Measurements from ENCODE around the gene NRDE2.
"Not testable (repeated sequence)": the region's sequence is repeated elsewhere in the genome, so short reads cannot be mapped to it uniquely, and the experiment has no call there.

Gene NRDE2

GRCh38 chr14:90266441-90267154 lies 65.1 kb downstream of the NRDE2 start:
- peaks cover 83% of the 10 kb centered on the region for H3K36me3 ChIP-seq (ENCODE audit: insufficient read depth, low read length)

DNA sequence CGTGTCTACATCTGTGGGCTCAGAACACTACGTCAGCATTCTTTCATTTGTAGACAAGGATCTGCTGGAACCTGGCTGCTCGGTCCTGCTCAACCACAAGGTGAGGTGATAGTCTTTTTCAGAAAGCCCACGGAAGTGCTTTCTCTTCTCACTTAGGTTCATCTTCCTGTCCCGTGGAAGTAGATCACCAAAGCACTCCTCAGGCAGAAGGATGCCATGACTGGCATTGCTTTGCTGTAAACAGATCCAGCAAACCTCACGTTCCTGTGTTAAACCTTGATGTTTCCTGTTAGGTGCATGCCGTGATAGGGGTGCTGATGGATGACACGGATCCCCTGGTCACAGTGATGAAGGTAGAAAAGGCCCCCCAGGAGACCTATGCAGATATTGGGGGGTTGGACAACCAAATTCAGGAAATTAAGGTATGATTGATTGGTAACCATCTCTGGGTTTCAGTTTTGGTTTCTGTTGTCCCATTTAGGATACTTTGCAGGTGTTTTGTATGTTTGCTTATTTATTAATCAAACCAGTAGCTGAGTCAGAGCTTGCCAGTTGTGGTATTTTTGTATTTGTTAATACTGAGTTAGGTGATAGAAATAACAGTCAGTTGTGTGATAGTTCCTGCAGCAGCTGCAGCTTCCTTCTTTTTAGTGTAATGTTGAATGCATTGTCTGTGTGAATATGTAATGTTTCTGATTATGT lies 67.8 kb downstream of the NRDE2 start:
- Histone ChIP-seq H3K9ac (ENCODE audit: low read length) (no peak overlapping the region), H3K27me3 (ENCODE audit: control insufficient read depth in 1 of 2, insufficient read depth in 2 of 2, low read length in 2 of 2) (no peaks in the 10 kb centered on the region), H3K4me3 (ENCODE audit: low read depth in 1 of 2, low read length in 2 of 2) (no peak overlapping the region), H3K4me1 (ENCODE audit: insufficient read depth, low read length) (peaks cover 1% of the 10 kb centered on the region), H3K9me3 (ENCODE audit: low read length) (no peaks in the 10 kb centered on the region), H3K27ac (ENCODE audit: low read depth, low read length) (no peak overlapping the region), H3K36me3 (ENCODE audit: insufficient read depth, low read length) (peaks cover 67% of the 10 kb centered on the region)

More at GRCh38 chr14:90266441-90267154, 65.1 kb downstream of the NRDE2 start:
- no peaks in the 10 kb centered on the region for H3K27me3 ChIP-seq (ENCODE audit: control insufficient read depth in 1 of 2, insufficient read depth in 2 of 2, low read length in 2 of 2)
- no peaks in the 10 kb centered on the region for H3K9me3 ChIP-seq (ENCODE audit: low read length)
- H3K27ac ChIP-seq (ENCODE audit: low read depth, low read length): no peak overlapping the region
- no peaks in the 10 kb centered on the region for H3K4me1 ChIP-seq (ENCODE audit: insufficient read depth, low read length)
- H3K9ac ChIP-seq (ENCODE audit: low read length): no peak overlapping the region
- no peak overlapping the region for H3K4me3 ChIP-seq (ENCODE audit: low read depth in 1 of 2, low read length in 2 of 2)

GRCh38 chr14:90256354-90257131 lies 75.2 kb downstream of the NRDE2 start, which contains the start of gene PSMC1:
Gene PSMC1, plus strand, starts transcription at chr14:90256553. Its CDS starts 45 bp downstream, at chr14:90256598.
- no peaks in the 10 kb centered on the region for H3K9me3 ChIP-seq (ENCODE audit: low read length)
- H3K4me3 ChIP-seq (ENCODE audit: low read depth in 1 of 2, low read length in 2 of 2): peak within 1 kb of the TSS; percentile 86 to 94
- H3K36me3 ChIP-seq (ENCODE audit: insufficient read depth, low read length): peaks cover 11% of the 10 kb centered on the region
- peak within 1 kb of the TSS; percentile 89 for H3K9ac ChIP-seq (ENCODE audit: low read length)
- H3K4me1 ChIP-seq (ENCODE audit: insufficient read depth, low read length): peaks cover 19% of the 10 kb centered on the region
- peak within 1 kb of the TSS; percentile 83 for H3K27ac ChIP-seq (ENCODE audit: low read depth, low read length)
- H3K27me3 ChIP-seq (ENCODE audit: control insufficient read depth in 1 of 2, insufficient read depth in 2 of 2, low read length in 2 of 2): no peaks in the 10 kb centered on the region

DNA sequence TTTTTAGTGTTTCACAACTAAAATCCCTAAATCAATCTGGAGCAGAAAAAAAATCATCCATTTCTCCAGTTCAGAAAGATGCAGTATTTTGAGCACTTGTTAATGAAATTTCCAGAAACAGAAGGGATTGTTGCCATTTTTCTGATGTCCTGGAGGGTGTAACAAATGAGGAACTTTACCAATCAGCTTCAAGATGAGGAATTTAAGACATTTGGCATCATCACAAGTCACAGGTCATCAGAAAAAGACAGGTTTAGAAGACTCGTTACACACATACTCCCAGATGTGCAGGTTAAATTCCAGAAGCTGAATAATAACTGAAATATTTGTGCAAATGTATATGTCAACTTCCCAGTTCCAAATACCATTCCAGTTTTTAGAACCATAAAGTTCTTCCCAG lies 75.9 kb downstream of the NRDE2 start:
- no peaks in the 10 kb centered on the region for H3K27me3 ChIP-seq (ENCODE audit: control insufficient read depth in 1 of 2, insufficient read depth in 2 of 2, low read length in 2 of 2)
- H3K27ac ChIP-seq (ENCODE audit: low read depth, low read length): peak overlapping the region; percentile 83
- peaks cover 19% of the 10 kb centered on the region for H3K4me1 ChIP-seq (ENCODE audit: insufficient read depth, low read length)
- no peaks in the 10 kb centered on the region for H3K9me3 ChIP-seq (ENCODE audit: low read length)
- H3K4me3 ChIP-seq (ENCODE audit: low read depth in 1 of 2, low read length in 2 of 2): peak overlapping the region; percentile 86 to 94
- peaks cover 5% of the 10 kb centered on the region for H3K36me3 ChIP-seq (ENCODE audit: insufficient read depth, low read length)
- H3K9ac ChIP-seq (ENCODE audit: low read length): no peak overlapping the region

DNA sequence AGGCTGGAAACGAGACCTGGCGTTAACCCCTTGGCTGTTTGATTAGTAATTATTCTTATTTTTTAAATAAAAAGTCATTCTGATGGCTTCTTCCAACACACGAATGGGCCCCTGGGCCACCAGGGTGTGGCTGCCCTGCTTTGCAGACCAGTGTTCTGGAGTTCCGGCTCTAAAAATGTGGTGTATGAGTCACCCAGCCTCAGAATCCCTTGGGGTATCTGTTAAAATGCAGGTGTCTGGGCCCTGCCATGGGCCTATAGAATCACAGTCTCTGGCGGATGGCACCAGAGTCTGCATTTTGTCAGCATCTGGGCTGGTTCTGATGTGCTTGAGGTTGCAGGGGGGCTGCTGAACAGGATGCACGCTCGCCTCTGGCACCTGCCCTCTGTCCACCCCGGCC lies 77.9 kb downstream of the NRDE2 start:
- H3K36me3 ChIP-seq (ENCODE audit: insufficient read depth, low read length): no peaks in the 10 kb centered on the region
- H3K4me1 ChIP-seq (ENCODE audit: insufficient read depth, low read length): peaks cover 17% of the 10 kb centered on the region
- H3K27ac ChIP-seq (ENCODE audit: low read depth, low read length): no peak overlapping the region
- no peaks in the 10 kb centered on the region for H3K9me3 ChIP-seq (ENCODE audit: low read length)
- no peak overlapping the region for H3K4me3 ChIP-seq (ENCODE audit: low read depth in 1 of 2, low read length in 2 of 2)
- H3K27me3 ChIP-seq (ENCODE audit: control insufficient read depth in 1 of 2, insufficient read depth in 2 of 2, low read length in 2 of 2): no peaks in the 10 kb centered on the region
- no peak overlapping the region for H3K9ac ChIP-seq (ENCODE audit: low read length)

DNA sequence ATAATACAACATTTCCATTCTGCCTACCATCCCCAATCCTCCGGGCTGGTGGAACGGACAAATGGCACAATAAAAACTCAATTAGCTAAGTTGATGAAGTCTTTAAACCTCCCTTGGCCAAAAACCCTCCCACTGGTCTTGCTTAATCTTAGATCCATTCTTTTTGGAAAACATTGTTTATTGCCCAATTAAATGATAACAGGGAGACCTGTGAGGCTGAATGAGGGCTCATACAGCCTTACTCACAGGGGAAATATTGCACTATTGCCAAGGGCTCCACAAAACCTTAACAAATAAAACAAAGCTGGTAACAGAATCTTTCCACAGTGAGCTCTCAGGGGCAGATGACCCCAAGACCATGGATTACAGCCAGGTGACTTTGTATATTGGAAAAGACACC lies 83.1 kb downstream of the NRDE2 start:
- H3K4me1 ChIP-seq (ENCODE audit: insufficient read depth, low read length): no peaks in the 10 kb centered on the region
- no peak overlapping the region for H3K9ac ChIP-seq (ENCODE audit: low read length)
- no peaks in the 10 kb centered on the region for H3K36me3 ChIP-seq (ENCODE audit: insufficient read depth, low read length)
- no peak overlapping the region for H3K27ac ChIP-seq (ENCODE audit: low read depth, low read length)
- no peak overlapping the region for H3K4me3 ChIP-seq (ENCODE audit: low read depth in 1 of 2, low read length in 2 of 2)
- H3K9me3 ChIP-seq (ENCODE audit: low read length): no peaks in the 10 kb centered on the region
- H3K27me3 ChIP-seq (ENCODE audit: control insufficient read depth in 1 of 2, insufficient read depth in 2 of 2, low read length in 2 of 2): no peaks in the 10 kb centered on the region

- H3K9ac ChIP-seq (ENCODE audit: low read length); H3K27me3 ChIP-seq (ENCODE audit: control insufficient read depth in 1 of 2, insufficient read depth in 2 of 2, low read length in 2 of 2); H3K4me1 ChIP-seq (ENCODE audit: insufficient read depth, low read length); H3K27ac ChIP-seq (ENCODE audit: low read depth, low read length); H3K4me3 ChIP-seq (ENCODE audit: low read depth in 1 of 2, low read length in 2 of 2); H3K9me3 ChIP-seq (ENCODE audit: low read length); H3K36me3 ChIP-seq (ENCODE audit: insufficient read depth, low read length): not testable (repeated sequence)
Measured at GRCh38 chr14:90247441-90247840, 84.3 kb downstream of the NRDE2 start.

GRCh38 chr14:90246936-90247335 lies 84.8 kb downstream of the NRDE2 start:
- Histone ChIP-seq H3K9me3 (ENCODE audit: low read length) (no peaks in the 10 kb centered on the region), H3K4me3 (ENCODE audit: low read depth in 1 of 2, low read length in 2 of 2) (no peak overlapping the region), H3K27ac (ENCODE audit: low read depth, low read length) (no peak overlapping the region), H3K4me1 (ENCODE audit: insufficient read depth, low read length) (no peaks in the 10 kb centered on the region), H3K27me3 (ENCODE audit: control insufficient read depth in 1 of 2, insufficient read depth in 2 of 2, low read length in 2 of 2) (no peaks in the 10 kb centered on the region), H3K36me3 (ENCODE audit: insufficient read depth, low read length) (no peaks in the 10 kb centered on the region), H3K9ac (ENCODE audit: low read length) (no peak overlapping the region)

GRCh38 chr14:90242444-90242843 lies 89.3 kb downstream of the NRDE2 start:
- peaks cover 19% of the 10 kb centered on the region for H3K9me3 ChIP-seq (ENCODE audit: low read length)
- H3K4me3 ChIP-seq (ENCODE audit: low read depth in 1 of 2, low read length in 2 of 2): no peak overlapping the region
- H3K27ac ChIP-seq (ENCODE audit: low read depth, low read length): no peak overlapping the region
- H3K36me3 ChIP-seq (ENCODE audit: insufficient read depth, low read length): no peaks in the 10 kb centered on the region
- no peak overlapping the region for H3K9ac ChIP-seq (ENCODE audit: low read length)
- no peaks in the 10 kb centered on the region for H3K4me1 ChIP-seq (ENCODE audit: insufficient read depth, low read length)
- H3K27me3 ChIP-seq (ENCODE audit: control insufficient read depth in 1 of 2, insufficient read depth in 2 of 2, low read length in 2 of 2): no peaks in the 10 kb centered on the region

GRCh38 chr14:90239139-90239538 lies 92.6 kb downstream of the NRDE2 start:
- H3K27me3 ChIP-seq (ENCODE audit: control insufficient read depth in 1 of 2, insufficient read depth in 2 of 2, low read length in 2 of 2): no peaks in the 10 kb centered on the region
- peak overlapping the region in 1 of 2 donors; percentile 23 for H3K4me3 ChIP-seq (ENCODE audit: low read depth in 1 of 2, low read length in 2 of 2)
- H3K9me3 ChIP-seq (ENCODE audit: low read length): peaks cover 19% of the 10 kb centered on the region
- no peak overlapping the region for H3K27ac ChIP-seq (ENCODE audit: low read depth, low read length)
- no peaks in the 10 kb centered on the region for H3K36me3 ChIP-seq (ENCODE audit: insufficient read depth, low read length)
- no peaks in the 10 kb centered on the region for H3K4me1 ChIP-seq (ENCODE audit: insufficient read depth, low read length)
- no peak overlapping the region for H3K9ac ChIP-seq (ENCODE audit: low read length)

- H3K27ac ChIP-seq (ENCODE audit: low read depth, low read length): no peak overlapping the region
- no peaks in the 10 kb centered on the region for H3K27me3 ChIP-seq (ENCODE audit: control insufficient read depth in 1 of 2, insufficient read depth in 2 of 2, low read length in 2 of 2)
- H3K9me3 ChIP-seq (ENCODE audit: low read length): peaks cover 19% of the 10 kb centered on the region
- no peak overlapping the region for H3K4me3 ChIP-seq (ENCODE audit: low read depth in 1 of 2, low read length in 2 of 2)
- no peaks in the 10 kb centered on the region for H3K4me1 ChIP-seq (ENCODE audit: insufficient read depth, low read length)
- no peaks in the 10 kb centered on the region for H3K36me3 ChIP-seq (ENCODE audit: insufficient read depth, low read length)
- no peak overlapping the region for H3K9ac ChIP-seq (ENCODE audit: low read length)
Measured at GRCh38 chr14:90235179-90235976, 96.4 kb downstream of the NRDE2 start.

Data from muscle layer of colon (tissue), 2 donors.